Activated T-cell treated with anti-CD3 and anti-CD28 coated beads for 48 hours (primary cell): ENCODE results near the gene PRKG1.

Experiments used
- DNase-seq: peaks from one replicate; pipeline ENCODE4 v3.0.0-alpha.2; 2020; ENCODE audit warnings: low read depth

Gene PRKG1

GRCh38 chr10:52265131-52265926, 1191.0 kb downstream of the PRKG1 start:
- no peak for DNase-seq

- no peak for DNase-seq
Measured at GRCh38 chr10:52266858-52267257, 1192.6 kb downstream of the PRKG1 start.

DNA sequence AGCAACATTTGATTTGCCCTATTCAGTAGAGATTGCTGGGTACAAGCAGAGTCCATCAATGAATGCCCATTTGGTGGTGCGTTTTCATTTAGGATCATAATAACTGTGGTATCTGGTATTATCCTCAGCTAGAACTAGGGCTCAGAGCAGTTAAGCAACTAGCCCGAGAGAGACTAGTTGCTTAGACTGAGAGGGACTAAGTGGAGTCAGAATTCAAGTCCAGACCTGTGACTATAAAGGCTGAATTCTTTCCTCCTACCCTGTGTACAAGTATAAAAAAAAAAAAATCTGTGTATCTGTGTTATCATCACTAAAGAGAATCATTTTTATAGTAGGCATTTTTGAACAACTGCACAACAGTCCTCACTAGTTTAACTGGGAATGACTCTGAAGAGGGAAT, 1194.5 kb downstream of the PRKG1 start:
- DNase-seq, result no peak

DNA sequence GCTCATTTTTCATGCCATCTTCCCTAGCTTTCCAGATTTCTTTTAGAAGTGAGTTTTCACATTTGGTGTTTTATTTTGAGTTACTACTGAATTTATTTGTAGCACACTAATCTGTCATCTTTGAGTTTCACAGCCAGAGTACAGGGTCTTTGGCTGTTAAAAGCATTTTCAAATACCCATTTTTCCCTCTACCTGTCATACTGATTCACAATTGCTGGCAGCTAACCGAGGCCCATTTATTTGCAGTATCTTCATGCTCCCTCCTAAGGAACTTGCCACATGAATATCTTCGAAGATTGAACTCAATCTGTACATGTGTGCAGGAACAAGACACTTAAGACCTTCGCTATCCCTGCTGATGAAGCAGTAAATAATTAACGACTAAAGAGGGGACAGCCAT, 1194.9 kb downstream of the PRKG1 start:
- no peak for DNase-seq

- DNase-seq, result no peak
Measured at GRCh38 chr10:52276163-52276562, 1201.9 kb downstream of the PRKG1 start.

- no peak for DNase-seq
Measured at GRCh38 chr10:52276986-52277385, 1202.7 kb downstream of the PRKG1 start.

DNA sequence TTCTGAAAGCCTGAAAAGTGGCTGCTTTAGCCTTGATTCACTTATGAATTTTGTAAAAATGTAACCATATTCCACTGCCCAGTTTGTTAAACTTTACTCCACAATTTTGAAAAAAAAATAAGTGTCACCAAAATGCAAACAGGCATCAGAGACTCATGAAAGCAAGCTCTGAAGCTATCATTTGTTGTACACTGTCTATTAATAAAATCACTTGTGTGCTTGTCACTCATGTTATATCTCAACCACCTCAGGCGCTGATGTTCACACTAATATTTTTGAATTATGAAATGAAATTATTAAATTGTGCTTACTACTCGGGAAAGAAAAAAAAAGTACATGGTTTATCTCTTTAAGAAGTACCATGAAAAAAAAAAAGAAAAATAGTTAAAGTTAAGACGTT, 1205.3 kb downstream of the PRKG1 start:
- no peak for DNase-seq

DNA sequence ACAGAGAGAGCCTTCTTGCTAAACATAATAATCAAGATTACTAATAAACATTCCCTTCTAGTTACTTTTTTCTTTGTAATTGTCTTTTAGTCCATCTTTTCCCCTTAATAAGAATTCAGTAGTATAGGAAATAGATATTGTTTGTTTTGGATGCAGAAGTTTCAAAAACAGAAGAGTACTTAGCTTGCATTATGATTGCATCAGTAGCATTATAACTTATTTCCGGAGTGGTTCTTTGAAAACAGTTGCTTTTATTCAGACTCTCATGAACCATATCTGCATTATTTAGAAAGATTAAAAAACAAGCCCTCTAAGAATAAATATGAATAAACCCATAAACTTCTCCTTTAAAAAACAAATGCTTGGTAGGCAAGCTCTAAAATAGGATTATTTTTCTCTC, 1205.8 kb downstream of the PRKG1 start:
- DNase-seq, result no peak

DNA sequence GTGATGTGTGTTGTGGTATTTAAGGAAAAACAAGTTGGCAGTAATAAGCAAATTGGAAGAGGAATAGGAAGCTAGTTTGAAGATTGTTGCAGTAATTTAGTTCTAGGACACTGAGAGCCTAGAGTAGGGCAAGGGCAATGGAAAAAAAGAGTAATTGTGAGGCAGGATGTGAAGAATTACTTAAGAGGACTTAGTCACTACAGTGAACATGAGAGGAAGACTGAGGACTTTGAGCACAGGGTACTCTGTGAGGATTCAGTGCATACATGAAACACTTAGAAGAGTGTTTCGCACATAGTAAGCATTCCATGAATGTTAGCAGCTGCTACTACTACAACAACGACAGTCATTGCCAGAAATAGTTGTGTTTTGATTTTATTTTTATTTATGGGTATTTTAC, 1208.9 kb downstream of the PRKG1 start:
- no peak for DNase-seq

DNA sequence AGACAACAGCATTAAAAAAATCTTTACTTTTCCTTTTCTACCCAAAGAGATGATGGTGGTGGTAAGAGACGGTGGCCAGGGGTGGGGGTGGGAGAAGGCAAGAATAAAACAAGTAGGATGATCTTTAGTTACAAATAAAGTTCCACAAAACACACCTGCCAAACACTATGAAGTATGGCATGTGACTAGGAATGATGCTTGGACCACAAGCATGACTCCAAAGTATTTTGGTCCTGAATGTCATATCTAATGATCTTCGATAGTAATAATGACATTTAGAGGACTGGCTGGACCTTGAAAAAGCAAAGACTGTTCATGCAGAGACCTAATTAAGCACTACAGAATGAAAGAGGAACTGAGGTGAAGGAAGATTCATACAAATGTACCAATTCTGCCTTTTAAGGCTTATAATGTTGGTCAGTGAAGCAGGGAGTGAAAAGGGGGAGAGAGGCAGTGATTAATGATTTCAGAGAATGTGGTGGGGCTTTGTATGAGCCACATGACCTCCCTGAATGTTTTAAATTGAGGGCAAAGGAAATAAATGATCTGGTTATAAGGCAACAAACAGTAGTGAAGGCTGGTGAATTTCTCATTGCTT, 1210.2 kb downstream of the PRKG1 start:
- DNase-seq, result no peak

GRCh38 chr10:52287866-52288265, 1213.6 kb downstream of the PRKG1 start:
- DNase-seq, result no peak

- DNase-seq, result no peak
Measured at GRCh38 chr10:52297747-52298146, 1223.5 kb downstream of the PRKG1 start.

DNA sequence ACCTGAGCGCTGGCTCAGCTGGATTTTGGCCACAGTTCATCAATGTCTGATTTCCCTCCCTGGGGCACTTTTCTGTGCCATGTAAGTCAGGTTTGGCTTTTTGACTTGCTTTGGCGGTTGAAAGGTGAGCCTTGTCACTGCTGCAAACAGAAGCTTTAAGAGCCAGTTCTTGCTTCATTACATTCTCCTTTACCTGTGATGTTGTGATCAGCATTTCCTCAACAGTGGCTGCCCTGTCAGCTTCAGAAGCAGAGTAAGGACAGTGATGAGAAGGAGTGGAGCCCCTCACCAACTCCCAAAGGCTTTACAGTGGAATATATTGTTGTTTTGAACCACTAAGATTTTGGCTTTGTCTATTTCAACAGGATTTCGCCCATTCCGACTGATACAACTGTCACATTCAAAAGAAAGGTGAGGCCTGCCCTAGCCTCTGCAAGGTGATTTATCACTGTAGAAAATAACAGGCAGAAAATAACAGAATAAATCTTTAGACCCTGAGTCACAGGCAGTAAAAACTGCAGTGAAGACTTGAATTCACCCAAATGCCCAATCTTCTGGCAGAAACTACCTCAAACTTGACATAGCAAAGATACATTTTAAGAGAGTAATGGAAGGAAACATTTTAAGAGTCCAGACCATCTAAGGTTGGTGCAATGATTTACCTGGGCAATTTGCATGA, 1226.5 kb downstream of the PRKG1 start:
- DNase-seq, result no peak

- DNase-seq, result no peak
Measured at GRCh38 chr10:52308251-52309031, 1234.2 kb downstream of the PRKG1 start.

DNA sequence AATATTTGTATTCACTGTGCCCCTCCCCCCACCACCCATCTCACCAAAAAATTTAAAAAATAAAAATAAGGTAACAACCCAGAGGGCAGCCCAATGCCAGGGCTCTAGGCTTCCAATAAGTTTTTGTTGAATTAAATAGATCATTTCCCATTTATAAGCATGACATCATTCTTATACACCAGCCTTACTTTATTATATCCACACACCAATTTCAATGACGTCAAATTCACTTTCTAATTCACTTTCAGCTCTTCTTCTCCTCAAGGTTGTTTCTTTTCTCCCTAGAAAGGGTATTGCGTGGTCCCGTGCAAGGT, 1238.6 kb downstream of the PRKG1 start:
- DNase-seq, result no peak

DNA sequence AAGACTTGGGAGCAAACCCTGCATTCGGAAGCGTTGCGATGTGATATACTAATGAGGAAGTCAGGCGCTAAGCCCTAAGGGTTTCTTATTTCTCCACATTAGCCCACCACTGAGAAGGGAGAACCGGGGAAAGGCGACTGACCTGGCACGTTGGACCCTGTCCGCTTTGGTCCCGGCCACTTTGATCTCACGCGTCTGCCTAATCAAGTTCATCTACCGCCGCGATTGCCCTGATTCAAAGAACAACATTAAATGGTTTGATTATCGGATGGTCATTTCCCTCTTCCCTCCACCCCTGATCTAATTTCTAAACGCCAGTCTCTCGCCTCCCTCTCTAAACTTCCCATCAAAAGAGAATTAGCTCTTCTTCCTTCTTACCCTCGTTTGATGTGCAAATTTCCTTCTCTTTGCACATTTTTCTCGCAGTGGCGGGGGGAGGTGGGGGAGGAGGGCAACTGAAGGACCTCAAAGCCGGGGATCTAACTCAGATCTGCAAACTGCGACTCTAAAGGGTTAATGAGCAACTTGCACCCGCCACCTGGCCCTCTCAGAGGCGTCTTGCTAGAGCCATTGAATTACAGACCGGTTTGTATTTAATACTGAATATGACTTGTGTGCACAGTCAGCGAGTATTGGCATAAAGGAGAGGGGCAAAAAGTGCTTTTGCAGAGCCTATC, 1239.1 kb downstream of the PRKG1 start:
- DNase-seq, result no peak

DNA sequence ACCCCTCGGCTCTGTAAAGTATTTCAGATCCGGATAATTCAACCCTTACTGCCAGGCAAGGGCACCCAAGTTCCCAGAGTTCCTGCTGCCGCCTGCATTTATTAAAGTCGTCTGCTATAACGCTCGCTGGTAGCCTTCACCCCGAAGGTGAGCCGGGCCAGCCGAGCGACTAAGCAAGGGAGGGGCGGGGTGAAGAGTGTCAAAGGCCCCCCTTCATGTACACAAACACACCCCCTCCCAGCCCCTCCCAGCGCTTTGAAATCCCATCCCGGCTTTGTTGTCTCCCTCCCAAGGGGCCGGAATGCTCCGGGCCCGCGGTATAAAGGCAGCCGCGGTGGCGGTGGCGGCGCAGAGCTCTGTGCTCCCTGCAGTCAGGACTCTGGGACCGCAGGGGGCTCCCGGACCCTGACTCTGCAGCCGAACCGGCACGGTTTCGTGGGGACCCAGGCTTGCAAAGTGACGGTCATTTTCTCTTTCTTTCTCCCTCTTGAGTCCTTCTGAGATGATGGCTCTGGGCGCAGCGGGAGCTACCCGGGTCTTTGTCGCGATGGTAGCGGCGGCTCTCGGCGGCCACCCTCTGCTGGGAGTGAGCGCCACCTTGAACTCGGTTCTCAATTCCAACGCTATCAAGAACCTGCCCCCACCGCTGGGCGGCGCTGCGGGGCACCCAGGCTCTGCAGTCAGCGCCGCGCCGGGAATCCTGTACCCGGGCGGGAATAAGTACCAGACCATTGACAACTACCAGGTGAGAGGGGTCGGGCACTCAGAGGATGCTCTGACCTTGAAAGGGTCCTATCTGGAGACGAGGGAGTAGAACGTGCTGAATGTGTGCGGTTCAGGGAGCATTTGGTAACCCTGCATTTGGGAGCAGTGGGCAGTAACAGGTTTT, 1239.9 kb downstream of the PRKG1 start, which contains the start of gene DKK1:
Gene DKK1 (plus strand): TSS at position 349 of the 889 bp plus-strand sequence. CDS start 154 bp downstream, at position 503.
- peak; percentile 30 for DNase-seq

DNA sequence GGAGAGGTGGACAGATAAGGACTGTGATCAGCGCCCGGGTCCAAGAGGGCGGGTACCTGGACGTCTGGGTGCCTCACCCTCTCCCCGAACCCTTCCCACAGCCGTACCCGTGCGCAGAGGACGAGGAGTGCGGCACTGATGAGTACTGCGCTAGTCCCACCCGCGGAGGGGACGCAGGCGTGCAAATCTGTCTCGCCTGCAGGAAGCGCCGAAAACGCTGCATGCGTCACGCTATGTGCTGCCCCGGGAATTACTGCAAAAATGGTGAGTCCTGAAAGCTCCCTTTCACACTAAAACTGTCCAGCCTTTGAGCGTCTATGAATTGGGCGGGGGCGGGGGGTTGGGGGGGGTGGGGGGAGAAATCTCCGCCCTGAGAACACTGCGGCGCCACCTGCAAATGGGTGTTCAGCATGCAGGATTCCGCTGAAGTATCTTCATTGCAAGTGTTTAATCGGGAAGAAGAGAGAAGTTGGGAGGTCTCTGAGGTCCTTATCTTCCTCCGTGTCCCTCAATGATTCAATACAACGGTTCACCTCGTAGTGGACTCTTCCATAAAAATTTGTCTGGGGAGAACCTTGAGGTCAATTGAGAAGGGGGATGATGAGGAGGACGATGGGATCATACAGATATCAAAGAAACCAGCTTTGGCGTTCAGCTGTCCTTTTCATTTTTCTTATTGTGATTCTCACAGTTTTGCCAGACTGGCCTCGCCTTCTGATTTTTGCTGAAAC, 1240.7 kb downstream of the PRKG1 start:
- no peak for DNase-seq

DNA sequence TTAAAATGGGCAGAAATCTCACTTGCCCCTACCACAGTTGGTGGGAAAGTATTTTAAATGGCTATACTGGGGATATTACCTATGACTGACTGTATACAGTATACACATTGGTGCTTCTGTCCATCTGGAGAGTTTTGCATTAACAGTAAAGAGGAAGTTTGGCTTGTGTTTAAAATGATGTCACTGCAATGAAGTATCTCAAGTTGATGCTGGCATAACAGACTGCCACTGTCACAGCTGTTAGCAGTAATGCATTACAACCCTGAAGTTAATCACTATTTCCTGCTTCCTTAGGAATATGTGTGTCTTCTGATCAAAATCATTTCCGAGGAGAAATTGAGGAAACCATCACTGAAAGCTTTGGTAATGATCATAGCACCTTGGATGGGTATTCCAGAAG, 1241.7 kb downstream of the PRKG1 start:
- no peak for DNase-seq

DNA sequence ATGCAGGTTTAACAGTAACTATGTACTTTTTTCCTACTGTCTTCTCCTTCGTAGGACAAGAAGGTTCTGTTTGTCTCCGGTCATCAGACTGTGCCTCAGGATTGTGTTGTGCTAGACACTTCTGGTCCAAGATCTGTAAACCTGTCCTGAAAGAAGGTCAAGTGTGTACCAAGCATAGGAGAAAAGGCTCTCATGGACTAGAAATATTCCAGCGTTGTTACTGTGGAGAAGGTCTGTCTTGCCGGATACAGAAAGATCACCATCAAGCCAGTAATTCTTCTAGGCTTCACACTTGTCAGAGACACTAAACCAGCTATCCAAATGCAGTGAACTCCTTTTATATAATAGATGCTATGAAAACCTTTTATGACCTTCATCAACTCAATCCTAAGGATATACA, 1242.2 kb downstream of the PRKG1 start:
- DNase-seq, result no peak
